Inflammatory macrophage (primary cell): ENCODE data around the gene NSUN6.

Experiments used
- DNase-seq, 2 donors: peaks; one replicate each; pipeline ENCODE4 v3.0.0-alpha.2; 2020 to 2022

The NSUN6 gene

GRCh38 chr10:18497806-18498369, 153.5 kb downstream of the NSUN6 start:
- DNase-seq, result no peak
